ENCODE results near the gene MSS51.

MSS51 gene

GRCh38 chr10:73465978-73466726, 32.8 kb upstream of the MSS51 start:
- H3K4me3 ChIP-seq (ENCODE audit: low read depth in 1 of 2, low read length in 1 of 2) = no peak overlapping the region
- no peak overlapping the region for H3K27ac ChIP-seq
- peaks cover 79% of the 10 kb centered on the region for H3K36me3 ChIP-seq
- no peaks in the 10 kb centered on the region for H3K4me1 ChIP-seq (ENCODE audit: control insufficient read depth in 1 of 2, insufficient read depth in 1 of 2, low read depth in 1 of 2, low read length in 1 of 2)
- H3K9me3 ChIP-seq = no peaks in the 10 kb centered on the region
- TF ChIP-seq, protein P1, sequence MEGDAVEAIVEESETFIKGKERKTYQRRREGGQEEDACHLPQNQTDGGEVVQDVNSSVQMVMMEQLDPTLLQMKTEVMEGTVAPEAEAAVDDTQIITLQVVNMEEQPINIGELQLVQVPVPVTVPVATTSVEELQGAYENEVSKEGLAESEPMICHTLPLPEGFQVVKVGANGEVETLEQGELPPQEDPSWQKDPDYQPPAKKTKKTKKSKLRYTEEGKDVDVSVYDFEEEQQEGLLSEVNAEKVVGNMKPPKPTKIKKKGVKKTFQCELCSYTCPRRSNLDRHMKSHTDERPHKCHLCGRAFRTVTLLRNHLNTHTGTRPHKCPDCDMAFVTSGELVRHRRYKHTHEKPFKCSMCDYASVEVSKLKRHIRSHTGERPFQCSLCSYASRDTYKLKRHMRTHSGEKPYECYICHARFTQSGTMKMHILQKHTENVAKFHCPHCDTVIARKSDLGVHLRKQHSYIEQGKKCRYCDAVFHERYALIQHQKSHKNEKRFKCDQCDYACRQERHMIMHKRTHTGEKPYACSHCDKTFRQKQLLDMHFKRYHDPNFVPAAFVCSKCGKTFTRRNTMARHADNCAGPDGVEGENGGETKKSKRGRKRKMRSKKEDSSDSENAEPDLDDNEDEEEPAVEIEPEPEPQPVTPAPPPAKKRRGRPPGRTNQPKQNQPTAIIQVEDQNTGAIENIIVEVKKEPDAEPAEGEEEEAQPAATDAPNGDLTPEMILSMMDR (IDR thresholded peaks at IDR 0.05) = no peak
- H3K27me3 ChIP-seq = no peaks in the 10 kb centered on the region

DNA sequence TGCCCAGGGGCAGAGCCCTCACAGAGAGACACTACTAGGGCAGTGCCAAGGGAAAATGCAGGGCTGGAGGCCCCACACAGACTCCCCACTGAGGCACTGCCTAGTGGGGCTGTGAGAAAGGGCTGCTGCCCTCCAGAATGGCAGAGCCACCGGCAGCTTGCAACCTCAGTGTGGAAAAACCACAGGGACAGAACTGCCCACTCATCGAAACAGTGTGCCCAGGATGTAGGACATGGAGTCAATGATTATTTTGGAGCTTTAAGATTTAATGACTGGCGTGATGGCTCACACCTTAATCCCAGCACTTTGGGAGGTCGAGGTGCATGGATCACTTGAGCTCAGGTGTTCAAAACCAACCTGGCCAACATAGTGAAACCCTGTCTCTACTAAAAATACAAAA, 27.5 kb upstream of the MSS51 start:
- H3K9me3 ChIP-seq = no peaks in the 10 kb centered on the region
- H3K4me3 ChIP-seq (ENCODE audit: low read depth in 1 of 2, low read length in 1 of 2) = no peak overlapping the region
- H3K36me3 ChIP-seq = peaks cover 49% of the 10 kb centered on the region
- TF ChIP-seq, protein P1 (IDR thresholded peaks at IDR 0.05) = no peak
- no peaks in the 10 kb centered on the region for H3K4me1 ChIP-seq (ENCODE audit: control insufficient read depth in 1 of 2, insufficient read depth in 1 of 2, low read depth in 1 of 2, low read length in 1 of 2)
- H3K27me3 ChIP-seq = no peaks in the 10 kb centered on the region
- H3K27ac ChIP-seq = no peak overlapping the region

- Histone ChIP-seq H3K36me3 (peaks cover 38% of the 10 kb centered on the region), H3K27ac (no peak overlapping the region), H3K4me1 (ENCODE audit: control insufficient read depth in 1 of 2, insufficient read depth in 1 of 2, low read depth in 1 of 2, low read length in 1 of 2) (no peaks in the 10 kb centered on the region), H3K4me3 (ENCODE audit: low read depth in 1 of 2, low read length in 1 of 2) (no peak overlapping the region), H3K27me3 (no peaks in the 10 kb centered on the region), H3K9me3 (no peaks in the 10 kb centered on the region)
- TF ChIP-seq, protein P1 (IDR thresholded peaks at IDR 0.05) = no peak
These were observed 26.4 kb upstream of the MSS51 start for GRCh38 chr10:73459683-73460314.

DNA sequence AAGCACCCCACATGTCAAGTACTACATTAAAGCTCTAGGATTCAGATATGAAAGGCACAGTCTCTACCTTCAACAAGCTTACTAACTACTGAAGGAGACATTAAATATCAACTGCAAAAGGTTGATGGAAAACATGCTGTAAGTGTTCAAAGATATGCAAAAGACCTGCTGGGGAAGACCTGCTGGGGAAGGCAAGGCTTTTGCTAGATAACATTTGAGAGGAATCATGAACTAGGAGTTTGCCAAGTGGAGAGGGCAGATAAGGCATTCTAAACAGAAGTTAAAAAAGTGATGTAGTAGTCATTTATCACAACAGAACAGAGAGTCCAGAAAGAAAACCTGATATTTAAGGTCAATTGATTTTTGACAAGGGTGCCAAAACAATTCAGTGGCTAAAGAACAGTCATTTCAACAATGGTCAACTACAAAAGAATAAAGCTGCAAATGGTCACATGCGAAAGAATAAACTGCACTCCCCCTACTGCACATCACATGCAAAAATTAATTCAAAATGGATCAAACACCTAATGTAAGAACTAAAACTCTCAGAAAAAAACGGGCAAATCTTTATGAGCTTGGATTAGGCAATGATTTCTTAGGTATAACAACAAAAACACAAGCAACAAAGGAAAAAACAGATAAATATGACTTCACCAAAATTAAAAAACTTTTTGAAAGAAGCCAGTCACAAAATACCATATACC, 23.0 kb upstream of the MSS51 start:
- Histone ChIP-seq H3K27ac (no peak overlapping the region), H3K27me3 (no peaks in the 10 kb centered on the region), H3K9me3 (no peaks in the 10 kb centered on the region), H3K4me1 (ENCODE audit: control insufficient read depth in 1 of 2, insufficient read depth in 1 of 2, low read depth in 1 of 2, low read length in 1 of 2) (no peaks in the 10 kb centered on the region), H3K36me3 (peaks cover 30% of the 10 kb centered on the region), H3K4me3 (ENCODE audit: low read depth in 1 of 2, low read length in 1 of 2) (no peak overlapping the region)
- TF ChIP-seq, protein P1 (IDR thresholded peaks at IDR 0.05) = no peak

DNA sequence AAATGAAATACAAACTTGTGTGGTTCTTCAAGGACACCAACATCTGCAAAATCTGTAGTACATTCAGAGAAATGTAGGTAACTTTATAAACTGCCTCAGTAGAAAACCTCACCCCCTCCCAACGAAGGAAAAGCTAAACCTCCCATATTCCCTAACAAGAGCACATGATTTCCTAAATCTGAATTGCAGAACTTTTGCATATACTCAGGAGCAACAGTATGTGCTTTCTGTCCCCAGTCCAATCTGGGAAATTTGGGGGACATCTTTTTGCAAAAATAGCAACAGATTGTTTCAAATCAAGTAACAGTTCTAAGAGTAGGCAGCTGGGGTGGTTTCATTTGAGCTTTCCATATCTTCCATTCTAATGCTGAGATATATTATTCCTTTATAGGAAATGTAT, 15.8 kb upstream of the MSS51 start:
- Histone ChIP-seq H3K9me3 (no peaks in the 10 kb centered on the region), H3K4me3 (ENCODE audit: low read depth in 1 of 2, low read length in 1 of 2) (no peak overlapping the region), H3K27ac (no peak overlapping the region), H3K27me3 (no peaks in the 10 kb centered on the region), H3K36me3 (peaks cover 40% of the 10 kb centered on the region), H3K4me1 (ENCODE audit: control insufficient read depth in 1 of 2, insufficient read depth in 1 of 2, low read depth in 1 of 2, low read length in 1 of 2) (no peaks in the 10 kb centered on the region)
- TF ChIP-seq, protein P1 (IDR thresholded peaks at IDR 0.05) = no peak

All from neutrophil (primary cell).